Neural progenitor cell (in vitro differentiated cells): ENCODE measurements around the gene RPAP2.

ENCODE experiments used
- CTCF ChIP-seq: fragments of 200-600 bp; sonication (generic); IDR thresholded peaks from 2 replicates; pipeline ENCODE4 v1.5.1; 2017; ENCODE audit warnings: antibody characterized with exemption, mild to moderate bottlenecking
- EZH2phosphoT487 ChIP-seq: fragments of 200-600 bp; sonication (generic); IDR thresholded peaks from 2 replicates; pipeline ENCODE4 v1.6.1; 2017; ENCODE audit warnings: antibody characterized with exemption

- no peak for TF ChIP-seq EZH2phosphoT487
- TF ChIP-seq CTCF = no peak
Measured at GRCh38 chr1:92430030-92430429, 131.2 kb downstream of the RPAP2 start.
